EL (cell line): ENCODE data around the gene RSBN1.
"Not testable (repeated sequence)": the region's sequence is repeated elsewhere in the genome, so short reads cannot be mapped to it uniquely, and the experiment has no call there.

Source experiments
- DNase-seq: peaks from one replicate; pipeline ENCODE4 v3.0.0-alpha.2; 2016

The RSBN1 gene

DNA sequence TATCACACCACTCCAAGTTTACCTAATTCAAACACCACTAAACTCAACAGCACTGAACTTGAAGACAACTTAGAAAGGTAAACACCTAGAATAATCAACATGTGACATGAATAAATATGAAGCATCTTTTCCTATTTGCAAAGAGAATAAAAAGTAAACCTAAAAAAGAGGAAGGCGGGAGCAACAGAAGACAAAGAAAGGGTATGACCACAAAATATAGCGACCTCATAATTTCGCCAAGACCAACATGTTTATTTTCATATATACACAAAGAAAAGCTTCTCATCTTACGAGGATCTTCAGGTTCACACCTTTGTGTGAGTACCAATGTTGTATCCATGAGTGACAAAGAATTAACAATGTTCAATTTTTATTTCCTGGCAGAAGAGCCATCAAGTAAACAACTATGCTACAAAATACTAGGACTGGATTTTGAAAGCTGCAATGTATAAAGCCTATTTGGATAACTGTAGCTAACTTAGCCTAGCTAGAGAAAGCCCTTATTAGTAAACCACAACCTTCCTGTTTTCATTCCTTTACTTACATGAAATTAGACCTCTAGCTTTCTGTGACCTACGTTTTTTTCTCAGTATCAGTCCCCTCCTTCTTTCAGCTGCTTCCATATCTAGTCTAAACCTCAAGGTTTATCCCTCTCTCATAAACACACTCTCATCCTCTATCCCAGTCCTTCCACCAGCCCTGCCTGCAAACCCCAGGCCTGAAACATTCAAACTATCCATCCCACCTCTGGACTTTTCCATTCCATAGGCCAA lies 31.7 kb downstream of the RSBN1 start:
- no peak for DNase-seq

DNA sequence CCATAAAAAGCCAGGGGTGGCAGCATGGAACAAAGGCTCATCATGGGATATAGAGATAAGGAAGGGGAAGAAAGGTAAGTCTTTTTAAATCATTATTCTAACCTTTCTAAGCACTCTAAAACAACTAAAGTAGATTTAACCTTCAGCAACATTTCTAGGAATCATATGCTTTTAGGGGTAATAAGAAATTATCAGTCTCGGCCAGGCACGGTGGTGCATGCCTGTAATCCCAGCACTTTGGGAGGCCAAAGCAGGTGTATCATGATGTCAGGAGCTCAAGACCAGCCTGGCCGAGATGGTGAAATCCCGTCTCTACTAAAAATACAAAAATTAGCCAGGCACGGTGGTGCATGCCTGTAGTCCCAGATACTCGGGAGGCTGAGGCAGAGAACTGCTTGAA lies 32.7 kb downstream of the RSBN1 start:
- DNase-seq = no peak

DNA sequence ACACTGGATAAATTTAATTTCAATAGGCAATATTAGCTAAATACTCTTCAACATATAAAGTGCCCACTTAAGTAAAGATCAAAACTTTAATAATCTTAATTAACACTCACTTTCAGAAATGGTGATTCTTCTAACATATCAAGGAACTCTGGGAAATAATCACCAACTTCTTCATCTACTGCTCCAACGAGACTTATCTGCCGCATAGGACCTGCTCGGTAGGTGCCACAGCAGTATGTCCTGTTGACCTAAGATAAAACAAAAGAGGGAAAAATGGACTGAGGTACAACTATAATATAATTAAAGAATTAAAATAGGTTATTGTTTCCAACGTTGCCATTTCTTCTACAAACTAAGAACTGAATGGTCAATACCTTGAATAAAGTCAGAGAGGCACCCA lies 34.7 kb downstream of the RSBN1 start:
- no peak for DNase-seq

DNA sequence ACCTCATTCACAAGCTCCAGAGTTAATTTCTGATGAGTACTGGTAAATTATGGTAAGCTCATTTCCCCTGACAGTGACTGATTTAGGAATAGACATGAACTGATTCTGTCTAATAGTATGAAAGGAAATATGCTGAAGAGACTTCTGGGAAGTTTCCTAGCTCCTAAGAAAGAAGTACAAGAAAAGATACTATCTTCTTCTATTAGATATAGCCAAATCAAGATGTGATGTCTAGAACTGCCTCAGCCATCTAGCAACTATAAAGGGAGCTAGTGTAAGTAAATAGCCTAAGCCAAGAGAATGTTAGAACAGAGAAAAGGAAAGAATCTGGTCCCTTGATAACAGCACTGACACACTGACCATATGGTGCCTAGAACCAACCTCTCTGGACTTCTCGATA lies 42.2 kb downstream of the RSBN1 start:
- no peak for DNase-seq

DNA sequence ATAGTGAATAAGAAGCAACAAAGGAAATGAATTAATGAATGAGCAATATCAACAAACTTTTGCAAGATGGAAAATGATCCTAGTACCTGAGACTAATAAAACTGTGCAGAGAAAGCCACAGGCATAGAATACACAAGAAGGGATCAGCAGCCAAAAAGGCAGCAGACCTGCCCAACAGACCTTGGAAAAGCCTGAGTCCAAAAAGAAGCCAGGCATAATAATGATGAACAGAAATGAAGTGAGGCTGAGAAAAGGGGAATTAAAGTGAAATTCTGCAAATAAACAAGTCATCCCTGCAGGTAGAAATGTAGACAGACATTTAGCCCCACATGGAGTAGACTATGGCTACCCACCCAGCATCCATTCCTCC lies 42.7 kb downstream of the RSBN1 start:
- no peak for DNase-seq

DNA sequence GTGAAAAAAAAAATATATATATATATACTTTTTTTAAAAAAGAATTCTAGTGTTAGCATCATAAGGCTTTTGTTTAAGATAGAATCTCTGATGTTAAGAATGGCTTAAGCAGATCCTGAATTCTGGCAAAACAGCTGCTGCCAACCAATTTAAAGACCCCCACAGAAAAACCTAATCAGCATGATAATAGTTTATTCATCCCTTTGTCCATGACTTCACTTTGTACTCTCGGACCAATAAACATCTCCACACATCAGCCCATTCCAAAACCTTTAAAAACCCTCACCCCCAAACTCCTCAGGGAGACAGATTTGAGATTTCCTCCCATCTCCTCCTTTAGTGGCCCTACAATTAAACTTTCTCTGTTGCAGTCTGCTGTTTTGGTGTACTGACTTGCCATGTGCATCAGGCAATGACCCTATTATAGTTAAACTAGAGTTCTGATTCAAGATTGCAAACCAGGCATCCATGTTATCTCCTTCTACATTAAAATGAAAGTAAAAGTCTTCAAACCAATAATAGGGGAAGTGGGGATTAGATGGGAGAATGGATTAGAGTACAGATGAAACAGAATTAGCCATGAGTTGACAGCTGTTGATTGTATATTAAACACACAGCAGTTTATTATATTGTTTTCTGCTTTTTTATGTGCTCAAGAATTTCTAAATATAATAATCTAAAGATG lies 43.2 kb downstream of the RSBN1 start:
- DNase-seq = no peak

DNA sequence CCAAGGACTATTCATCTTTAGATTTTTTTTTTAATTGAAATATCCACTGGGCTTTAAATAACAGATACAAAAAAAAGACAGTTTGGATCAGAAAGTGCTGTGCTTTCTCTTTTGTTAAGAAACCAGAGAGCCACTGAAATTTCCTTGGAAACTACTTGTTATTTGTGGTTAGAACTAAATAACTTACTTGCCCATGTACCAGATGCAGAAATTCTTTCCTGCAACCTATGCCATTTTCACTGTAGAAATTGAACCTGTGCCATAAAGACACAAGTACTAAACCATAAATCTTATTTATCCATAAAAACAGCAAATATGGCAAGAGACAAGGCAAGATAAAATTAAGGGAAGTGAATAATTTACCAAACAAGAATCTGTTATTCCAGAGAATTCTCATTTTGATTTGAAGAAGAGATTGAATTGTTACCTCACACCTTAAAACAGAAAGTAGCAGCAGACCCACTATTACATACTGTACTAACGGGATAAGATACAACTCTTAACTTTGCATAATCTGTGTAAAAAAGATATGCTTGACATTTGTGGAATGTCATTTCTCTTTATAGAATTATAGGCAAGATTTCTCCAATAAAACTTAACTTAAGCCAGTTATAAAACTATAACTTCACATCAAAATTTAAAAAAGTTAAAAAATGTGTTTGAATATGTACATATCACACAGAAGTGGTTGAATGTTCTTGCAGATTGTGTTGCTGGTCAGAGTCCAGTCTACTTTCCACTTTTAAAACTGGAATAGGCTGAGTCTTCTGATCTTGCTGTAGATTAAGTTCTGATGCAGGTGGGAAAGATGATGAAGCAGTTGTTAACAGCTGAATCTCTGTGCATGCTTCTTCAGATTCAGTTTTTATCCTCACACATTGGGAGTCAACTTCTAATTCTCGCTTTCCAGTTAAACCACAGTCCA lies 46.7 kb downstream of the RSBN1 start:
- no peak for DNase-seq

DNA sequence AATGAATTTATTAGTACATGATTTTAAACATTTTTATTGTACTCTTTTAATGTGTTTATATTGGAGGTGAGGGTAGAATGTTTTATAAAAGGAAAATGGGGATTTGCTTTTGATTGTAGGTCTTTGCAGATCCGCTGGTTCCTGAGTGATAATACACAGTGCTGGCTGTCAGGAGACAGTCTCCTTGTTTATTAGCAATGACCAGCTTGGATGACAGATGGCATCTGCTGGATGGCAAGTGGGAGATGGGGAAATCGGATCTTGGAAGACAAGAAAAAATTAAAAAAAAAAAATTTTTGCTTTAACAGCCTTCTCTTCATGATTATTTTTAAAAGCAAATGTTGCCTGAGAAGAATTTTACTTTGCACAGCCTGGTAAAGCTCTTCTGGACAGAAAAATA lies 48.6 kb downstream of the RSBN1 start:
- no peak for DNase-seq

DNA sequence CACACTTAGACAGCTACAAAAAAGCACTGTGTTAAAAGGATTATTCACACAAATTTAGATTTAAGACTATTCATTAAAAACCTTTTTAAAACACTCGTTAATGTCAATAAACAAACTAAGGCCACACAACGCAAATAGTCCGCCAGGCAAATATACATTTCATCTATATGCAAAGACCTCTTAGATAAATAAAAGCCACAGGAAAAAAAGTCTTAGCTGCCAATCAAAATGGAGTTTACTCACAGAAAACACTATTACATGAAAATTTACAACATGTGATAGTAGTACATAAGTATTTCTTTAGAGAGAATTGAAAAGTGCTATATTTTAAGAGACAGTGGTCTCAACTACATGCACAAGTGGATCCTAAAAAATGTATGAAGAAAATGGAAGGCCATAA lies 50.3 kb downstream of the RSBN1 start:
- DNase-seq = no peak

DNA sequence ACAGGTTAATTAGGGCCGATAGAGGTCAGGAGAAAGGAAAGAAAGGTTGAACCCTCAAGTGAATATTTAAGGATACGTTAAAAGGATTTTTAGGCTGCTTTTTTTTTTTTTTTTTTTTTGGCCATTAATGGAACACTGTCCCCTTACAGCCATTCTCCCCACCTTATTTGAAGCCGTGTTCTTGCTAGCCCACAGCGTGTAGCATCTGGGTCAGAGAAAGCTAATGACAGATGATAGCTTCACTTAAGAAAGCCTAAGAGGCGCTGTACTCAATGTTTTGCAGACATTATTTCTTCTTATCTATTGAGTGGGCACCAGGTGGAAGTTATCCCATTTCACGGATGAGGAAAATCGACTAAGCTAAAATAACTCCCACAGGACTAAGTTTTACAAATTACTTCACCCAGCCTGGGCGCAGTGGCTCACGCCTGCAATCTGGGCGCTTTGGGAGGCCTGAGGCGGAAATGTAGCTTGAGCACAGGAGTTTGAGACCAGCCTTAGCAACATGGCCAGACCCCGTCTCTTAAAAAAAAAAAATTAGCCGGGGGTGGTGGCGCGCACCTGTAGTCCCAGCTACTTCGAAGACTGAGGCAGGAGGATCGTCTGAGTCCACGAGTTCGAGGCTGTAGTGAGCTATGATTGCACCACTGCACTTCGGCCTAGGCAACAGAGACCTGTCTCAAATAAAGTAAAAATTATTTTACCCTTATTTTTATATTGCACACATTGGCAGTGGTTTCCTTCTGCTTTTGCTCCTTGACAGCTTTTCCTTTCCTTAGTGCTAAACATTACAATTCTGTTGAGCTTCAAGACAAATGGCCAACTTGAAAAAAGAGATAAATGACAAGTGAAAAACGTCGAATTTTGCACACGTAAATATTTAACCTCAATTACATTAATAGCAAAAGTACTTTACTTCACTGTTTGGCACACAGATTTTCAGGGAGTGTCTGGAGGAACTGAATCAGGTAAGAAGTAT lies 51.9 kb downstream of the RSBN1 start:
- DNase-seq = no peak

DNA sequence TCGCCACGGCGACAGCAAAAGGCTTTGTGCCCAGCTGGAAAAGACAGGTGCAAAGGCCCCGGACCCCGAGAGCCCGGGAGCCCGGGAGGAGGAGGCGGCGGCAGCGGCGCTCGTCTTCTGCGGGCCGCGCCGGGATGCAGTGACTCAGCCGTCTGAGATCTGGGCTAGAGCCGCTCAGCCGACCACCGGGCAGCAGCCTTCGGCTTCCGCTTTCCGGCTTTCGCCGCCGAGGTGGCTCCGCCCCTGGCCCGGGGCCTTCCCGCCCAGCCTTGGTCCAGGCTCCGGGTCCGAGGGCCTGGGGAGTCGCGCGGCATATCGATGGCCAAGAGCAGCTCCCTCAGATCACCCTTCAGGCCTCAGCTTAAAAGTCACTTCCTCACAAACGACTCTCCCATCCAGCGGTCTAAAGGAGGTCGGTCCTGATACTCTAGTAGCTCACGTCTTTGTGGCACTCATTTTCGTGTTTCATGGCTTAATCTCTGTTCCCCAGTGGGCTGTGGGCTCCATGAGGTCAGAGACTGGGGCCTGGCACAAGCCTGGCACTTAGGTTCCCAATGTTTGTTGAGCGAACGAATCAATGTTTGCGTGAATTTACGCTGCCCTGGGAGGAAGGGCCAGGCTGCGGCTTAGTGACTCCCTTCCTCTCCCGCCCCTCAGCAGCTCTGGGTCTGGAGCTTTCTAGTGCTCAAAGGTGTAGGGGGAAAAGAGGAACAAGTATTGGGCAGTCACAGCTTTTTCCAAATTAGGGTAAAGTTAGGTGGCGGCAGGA lies 52.8 kb downstream of the RSBN1 start, which contains the start of gene PHTF1:
PHTF1 (minus strand) TSS at position 154 of the 769 bp plus-strand sequence. CDS start 783 bp downstream, outside the sequence.
- peak; percentile 87 for DNase-seq

DNA sequence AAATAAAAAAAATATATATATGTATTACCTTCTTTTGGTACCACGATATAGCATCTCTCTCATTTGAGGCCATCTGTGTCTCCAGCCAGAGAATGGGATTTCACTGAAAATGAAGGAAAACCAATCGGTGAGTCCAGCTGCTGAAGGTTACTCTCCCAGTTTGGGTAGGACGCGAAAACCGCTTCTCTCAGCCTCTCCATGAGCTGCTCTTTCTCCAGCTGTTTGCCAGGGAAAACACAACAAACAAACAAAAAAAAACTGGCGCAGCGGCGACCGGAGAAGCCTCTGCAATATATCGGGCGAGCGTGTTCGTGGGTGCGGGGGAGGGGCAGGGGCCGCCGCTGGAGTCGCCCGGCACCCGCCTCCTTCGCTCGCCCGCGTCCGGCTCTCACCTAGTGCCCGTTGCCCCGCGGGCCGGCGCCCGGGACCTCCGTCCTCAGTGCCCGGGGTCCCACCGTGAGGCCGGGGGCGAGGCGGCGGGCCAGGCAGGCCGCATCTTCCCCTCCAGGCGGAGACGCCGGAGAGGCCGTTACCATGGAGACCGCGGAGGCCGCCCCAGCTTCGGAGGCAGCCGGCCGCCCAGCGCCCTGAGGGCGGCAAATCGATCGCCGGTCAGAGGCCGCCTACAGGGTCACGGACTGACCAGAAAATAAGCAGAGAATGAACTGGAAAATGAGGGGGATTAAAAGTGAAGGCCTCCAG lies 53.5 kb downstream of the RSBN1 start:
- peak; percentile 73 for DNase-seq

DNA sequence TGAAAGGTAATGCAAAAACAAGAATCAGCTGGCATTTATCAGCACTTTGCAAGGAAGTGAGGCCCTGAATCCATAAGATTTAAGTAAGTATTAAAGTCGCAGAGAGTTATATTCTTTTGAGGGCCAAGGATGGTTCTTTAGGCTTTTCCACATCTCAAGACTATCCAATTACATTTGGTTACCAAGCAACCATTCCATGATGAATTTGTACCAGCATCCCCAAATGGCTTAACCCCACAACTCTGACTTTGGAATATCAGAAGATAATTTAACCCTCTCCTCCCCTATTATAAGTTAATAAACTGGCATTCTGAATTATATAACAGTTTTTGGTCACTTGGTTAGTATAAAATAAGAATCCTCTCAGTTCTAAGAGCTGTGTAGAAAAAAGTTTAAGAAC lies 55.8 kb downstream of the RSBN1 start:
- DNase-seq = no peak

DNA sequence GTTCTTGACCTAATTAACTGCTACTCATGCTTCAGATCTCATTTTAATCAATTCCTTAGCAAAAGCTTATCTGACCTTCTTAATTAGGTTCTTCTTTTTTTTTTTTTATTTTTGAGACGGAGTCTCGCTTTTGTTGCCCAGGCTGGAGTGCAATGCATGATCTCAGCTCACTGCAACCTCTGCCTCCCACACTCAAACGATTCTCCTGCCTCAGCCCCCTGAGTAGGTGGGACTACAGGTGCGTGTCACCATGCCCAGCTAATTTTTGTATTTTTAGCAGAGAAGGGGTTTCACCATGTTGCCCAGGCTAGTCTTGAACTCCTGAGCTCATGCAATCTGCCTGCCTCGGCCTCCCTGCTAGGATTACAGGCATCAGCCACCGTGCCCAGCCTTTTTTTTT lies 58.9 kb downstream of the RSBN1 start:
- DNase-seq = not testable (repeated sequence)

DNA sequence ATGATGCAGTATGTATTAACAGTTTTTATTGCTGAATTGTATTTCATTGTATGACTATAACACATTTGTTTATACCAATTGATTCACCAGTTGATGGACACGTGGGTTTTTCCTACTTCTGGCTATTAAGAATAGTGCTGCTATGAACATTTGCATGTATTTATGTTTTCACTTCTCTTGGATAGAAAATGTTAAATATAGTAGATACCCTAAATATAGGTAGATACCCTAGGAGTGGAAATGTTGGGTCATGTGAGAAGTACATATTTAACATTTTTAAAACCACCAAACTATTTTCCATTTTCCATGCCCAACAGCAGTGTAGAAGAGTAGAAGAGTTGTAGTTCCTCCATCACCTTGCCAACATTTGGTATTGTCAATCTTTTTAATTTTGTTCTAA lies 60.8 kb downstream of the RSBN1 start:
- no peak for DNase-seq

DNA sequence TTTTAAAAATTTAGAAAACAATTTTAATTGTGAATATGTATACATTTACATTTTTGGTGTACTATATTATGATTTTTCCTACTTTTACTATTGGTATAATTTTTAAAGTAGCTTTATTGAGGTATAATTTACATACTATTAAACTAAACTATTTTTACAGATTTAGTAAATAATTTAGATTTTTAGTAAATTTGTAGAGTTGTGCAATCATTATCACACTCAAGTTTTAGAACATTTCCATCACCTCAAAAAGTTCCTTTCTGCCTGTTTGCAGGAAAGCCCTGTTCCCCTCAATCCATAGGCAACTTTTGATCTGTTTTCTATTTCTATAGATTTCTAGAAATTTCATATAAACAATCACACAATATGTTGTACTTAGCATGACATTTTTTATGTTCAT lies 61.2 kb downstream of the RSBN1 start:
- no peak for DNase-seq

DNA sequence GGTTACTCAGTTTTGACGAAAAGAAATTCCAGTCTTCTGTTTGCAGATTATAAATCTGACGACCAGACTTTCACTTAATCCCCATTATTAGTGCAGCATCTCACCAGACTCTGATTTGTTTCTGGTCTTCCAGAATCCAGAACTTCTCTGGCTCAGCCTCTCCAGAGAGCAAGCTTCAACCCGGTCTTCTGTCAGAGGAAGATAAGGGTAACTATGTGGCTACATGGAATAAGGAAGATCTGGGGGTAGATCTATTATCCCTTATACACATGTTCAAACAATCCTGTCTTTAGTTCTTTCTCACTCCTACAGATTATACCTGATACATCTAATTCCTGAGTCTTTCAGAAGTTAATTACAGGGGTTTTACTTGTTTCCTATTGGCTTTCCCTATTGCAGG lies 62.9 kb downstream of the RSBN1 start:
- no peak for DNase-seq

DNA sequence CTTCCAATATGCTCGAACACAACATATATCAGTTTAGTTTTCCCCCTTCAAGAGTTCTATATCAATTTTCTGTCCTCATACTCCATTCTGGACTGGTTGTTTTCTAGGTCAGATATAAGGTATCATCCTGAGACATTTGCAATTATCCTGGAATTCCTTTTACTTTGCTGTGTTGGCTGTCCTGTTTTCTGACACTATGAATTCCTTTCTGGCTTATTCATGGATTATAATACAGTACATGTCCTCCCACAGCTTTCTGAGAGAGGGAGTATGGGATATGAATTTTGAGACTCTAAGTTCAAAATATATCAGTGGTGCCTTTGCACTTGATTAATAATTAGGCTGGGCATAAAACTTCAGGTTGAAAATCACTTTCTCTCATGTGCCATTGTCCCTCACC lies 64.9 kb downstream of the RSBN1 start:
- DNase-seq = peak; percentile 57

DNA sequence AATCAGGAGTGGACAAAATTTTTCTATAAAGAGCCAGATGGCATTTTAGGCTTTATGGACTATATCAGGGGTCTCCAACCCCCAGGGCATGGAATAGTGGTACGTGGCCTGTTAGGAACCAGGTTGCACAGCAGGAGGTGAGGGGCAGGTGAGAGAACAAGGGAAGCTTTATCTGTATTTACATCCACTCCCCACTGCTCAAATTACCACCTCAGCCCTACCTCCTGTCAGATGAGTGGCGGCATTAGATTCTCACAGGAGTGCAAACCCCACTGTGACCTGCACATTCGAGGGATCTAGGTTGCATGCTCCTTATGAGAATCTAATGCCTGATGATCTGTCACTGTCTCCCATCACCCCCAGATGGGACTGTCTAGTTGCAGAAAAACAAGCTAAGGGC lies 66.9 kb downstream of the RSBN1 start:
- DNase-seq = no peak

DNA sequence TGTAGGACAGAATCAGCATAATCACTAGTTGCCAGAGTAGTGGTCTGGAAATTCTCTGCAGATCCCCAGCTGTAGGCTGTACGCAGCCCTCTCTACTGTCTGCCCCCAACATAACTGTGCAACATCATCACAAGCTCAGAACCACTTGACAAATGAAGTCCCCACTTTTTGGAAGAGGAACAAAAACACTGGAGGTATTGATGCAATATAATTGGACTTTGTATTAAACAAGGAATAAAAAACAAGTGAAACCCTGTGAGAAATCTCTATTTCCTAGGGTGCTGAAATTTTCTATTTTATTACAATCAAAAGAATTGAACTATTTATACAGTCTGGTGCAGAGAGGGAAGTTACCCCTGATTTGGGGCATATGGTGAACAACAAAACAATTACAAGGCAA lies 68.2 kb downstream of the RSBN1 start:
- DNase-seq = no peak

DNA sequence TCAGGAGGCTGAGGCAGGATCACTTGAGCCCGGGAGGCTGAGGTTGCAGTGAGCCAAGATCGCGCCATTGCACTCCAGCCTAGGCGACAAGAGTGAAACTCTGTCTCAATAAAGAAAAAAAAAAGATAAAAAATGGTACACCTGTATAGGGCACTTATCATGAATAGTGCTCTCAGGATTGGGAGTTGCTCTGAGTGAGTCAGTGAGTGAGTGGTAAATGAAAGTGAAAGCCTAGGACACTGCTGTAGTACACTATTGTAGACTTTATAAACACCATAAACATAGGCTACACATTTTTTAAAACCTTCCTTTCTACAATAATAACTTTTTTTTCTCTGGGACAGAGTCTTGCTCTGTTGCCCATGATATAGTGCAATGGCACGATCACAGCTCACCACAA lies 69.8 kb downstream of the RSBN1 start:
- peak; percentile 8 for DNase-seq
